ENCODE measurements around the gene MSMO1.

MSMO1 gene

DNA sequence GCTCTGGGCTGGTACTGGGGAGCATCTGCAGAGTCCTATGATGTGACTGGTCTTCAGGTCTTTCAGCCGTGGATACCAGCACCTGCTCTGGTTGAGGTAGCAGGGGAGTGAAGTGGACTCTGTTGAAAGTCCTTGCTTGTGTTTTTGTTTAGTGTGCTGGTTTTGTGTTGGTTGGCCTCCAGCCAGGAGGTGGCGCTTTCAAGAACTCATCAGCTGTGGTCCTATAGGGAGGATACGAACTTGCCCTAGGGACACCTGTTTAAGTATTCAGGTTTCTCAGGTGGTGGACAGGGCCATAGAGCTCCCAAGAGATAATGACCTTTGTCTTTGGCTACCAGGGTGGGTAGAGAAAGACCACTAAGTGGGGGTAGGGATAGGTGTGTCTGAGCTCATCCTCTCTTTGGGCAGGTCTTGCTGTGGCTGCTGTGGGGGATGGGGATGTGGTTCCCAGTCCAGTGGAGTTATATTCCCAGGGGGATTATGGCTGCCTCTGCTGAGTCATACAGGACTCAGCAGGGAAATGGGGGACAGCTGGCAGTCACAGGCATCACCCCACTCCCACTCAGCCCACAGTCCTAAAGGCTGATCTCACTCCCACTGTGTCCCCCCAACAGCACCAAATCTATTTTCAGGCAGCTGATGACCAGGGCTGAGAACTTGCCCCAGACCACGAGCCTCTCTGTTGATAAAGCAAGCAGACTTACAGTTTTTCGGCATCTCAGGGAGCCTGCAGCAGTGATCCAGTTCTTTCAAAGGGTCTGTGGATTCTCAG lies 24.1 kb downstream of the MSMO1 start:
- no peak for TF ChIP-seq Cebpa-rat (IDR thresholded peaks at IDR 0.05)

DNA sequence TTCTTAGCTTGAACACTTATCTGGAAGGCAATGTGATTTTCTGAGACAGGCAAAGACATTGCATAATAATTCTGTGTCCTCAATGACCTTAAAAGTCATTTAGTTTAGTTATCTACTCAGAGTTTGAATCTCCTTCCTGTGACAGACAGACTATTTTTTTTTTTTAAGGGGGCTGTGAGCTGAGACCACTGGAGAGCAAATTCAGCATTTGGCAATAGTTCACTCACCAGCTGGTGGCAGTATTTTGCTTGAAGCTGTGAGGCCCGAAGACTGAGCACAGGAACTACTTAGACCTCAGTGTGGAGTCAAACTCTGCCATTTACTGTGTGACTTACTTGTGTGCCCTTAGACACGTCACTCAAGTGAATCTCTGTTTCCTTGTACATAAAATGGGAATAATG lies 28.4 kb downstream of the MSMO1 start:
- no peak overlapping the region for H3K4me3 ChIP-seq
- peaks cover 8% of the 10 kb centered on the region; the same call in 1 of the 2 replicates for H3K9me3 ChIP-seq
- no peaks in the 10 kb centered on the region for H3K36me3 ChIP-seq
- TF ChIP-seq Cebpa-rat (IDR thresholded peaks at IDR 0.05): no peak
- no peaks in the 10 kb centered on the region for H4K20me1 ChIP-seq
- no peaks in the 10 kb centered on the region for H3K27me3 ChIP-seq
- H3K4me1 ChIP-seq: peaks cover 7% of the 10 kb centered on the region; the same call in 1 of the 2 replicates
- no peak overlapping the region for H3K9ac ChIP-seq
- H3K27ac ChIP-seq: no peak overlapping the region
- H3K4me2 ChIP-seq: no peak overlapping the region

More for the DNA sequence above, 24.1 kb downstream of the MSMO1 start:
- peaks cover 7% of the 10 kb centered on the region; the same call in 1 of the 2 replicates for H3K4me1 ChIP-seq
- H3K4me2 ChIP-seq: no peak overlapping the region
- H3K9me3 ChIP-seq: peaks cover 8% of the 10 kb centered on the region; the same call in 1 of the 2 replicates
- no peaks in the 10 kb centered on the region for H3K36me3 ChIP-seq
- no peaks in the 10 kb centered on the region for H4K20me1 ChIP-seq
- no peak overlapping the region for H3K9ac ChIP-seq
- H3K27me3 ChIP-seq: no peaks in the 10 kb centered on the region
- no peak overlapping the region for H3K4me3 ChIP-seq
- H3K27ac ChIP-seq: no peak overlapping the region

DNA sequence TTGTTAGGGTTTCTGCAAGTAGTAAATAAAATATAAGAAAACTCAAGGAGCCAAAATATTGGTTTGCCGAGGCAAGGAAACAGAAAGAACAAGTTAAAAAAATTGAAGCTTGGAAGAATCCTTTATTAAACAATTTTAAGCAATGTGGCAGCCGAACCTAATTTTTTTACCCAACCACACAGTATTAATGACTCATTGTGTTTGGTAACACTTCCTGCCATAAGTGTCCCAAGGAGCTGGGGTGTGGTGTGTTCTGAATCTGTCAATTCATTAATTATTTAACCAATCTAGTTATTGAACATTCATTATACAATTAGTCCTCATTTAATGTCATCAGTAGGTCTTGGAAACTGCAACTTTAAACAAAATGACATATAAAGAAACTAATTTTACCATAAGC lies 32.0 kb downstream of the MSMO1 start:
- no peak overlapping the region for H3K27ac ChIP-seq
- no peaks in the 10 kb centered on the region for H3K36me3 ChIP-seq
- no peaks in the 10 kb centered on the region for H3K27me3 ChIP-seq

DNA sequence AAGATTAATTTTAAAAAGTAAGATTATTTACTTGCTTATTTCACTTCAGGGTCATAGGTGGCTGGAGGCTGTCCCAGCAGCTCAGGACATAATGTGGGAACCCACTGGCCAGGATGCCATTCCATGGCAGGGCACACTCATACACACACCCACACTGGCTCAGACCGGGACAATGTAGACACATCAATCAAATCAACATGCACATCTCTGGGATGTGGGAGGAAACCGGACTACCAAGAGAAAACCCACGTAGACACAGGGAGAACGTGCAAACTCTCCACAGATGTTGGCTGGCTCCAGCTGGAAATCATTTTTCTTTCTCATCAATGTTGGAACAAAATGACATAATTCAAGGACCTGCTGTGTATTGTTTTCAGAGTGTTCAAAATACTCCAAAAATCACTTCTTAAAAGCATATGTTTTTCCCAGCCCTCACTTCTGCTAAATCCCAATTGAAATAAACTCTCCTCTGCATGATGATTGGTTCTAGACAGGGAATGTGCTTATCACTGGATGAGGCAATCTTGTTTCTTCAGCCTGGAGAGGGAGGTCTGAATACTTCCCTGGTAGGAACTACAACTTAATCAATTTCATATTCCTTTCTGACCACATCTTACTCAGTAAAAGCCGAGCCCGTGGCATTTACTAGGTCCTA lies 32.7 kb downstream of the MSMO1 start:
- Histone ChIP-seq H4K20me1 (no peaks in the 10 kb centered on the region), H3K9me3 (no peaks in the 10 kb centered on the region), H3K4me1 (no peaks in the 10 kb centered on the region), H3K27me3 (no peaks in the 10 kb centered on the region), H3K4me3 (no peak overlapping the region), H3K9ac (no peak overlapping the region), H3K4me2 (no peak overlapping the region), H3K36me3 (no peaks in the 10 kb centered on the region), H3K27ac (no peak overlapping the region)
- TF ChIP-seq Cebpa-rat (IDR thresholded peaks at IDR 0.05): no peak

More for the DNA sequence above, 32.0 kb downstream of the MSMO1 start:
- H3K4me2 ChIP-seq: no peak overlapping the region
- no peaks in the 10 kb centered on the region for H4K20me1 ChIP-seq
- H3K9me3 ChIP-seq: no peaks in the 10 kb centered on the region
- no peak for TF ChIP-seq Cebpa-rat (IDR thresholded peaks at IDR 0.05)
- H3K4me3 ChIP-seq: no peak overlapping the region
- H3K4me1 ChIP-seq: no peaks in the 10 kb centered on the region
- H3K9ac ChIP-seq: no peak overlapping the region

DNA sequence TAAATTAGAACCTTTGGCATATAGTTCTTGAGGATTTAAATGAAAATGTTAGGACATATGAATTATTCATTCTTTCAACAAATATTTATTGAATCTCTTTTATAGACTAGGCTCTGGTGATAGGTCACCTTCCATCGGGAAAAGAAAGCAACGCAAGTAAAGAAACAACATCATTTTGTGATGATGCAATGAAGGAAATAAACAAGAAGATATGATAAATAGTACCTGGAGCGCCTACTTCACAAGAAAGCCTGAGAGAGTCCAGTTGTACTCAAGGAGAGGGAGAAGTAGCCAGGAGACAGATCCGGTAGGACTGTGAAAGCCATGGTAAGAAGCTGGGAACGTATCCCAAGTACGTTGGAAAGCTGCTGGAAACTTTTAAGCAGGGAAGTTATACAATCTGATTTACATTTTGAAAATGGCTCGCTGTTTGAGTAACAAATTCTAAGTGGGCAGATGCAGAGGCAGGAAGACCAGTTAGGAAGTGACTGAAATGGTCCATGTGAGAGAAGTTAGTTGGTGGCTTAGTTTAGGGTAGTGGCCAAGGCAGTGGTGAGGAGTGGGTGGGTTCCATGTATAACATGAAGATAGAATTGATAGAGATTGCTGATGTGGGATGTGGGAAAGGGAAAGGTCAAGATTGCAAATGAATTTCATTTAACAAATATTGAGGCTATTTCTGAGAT lies 33.7 kb downstream of the MSMO1 start:
- Histone ChIP-seq H4K20me1 (no peaks in the 10 kb centered on the region), H3K27me3 (no peaks in the 10 kb centered on the region), H3K27ac (no peak overlapping the region), H3K36me3 (no peaks in the 10 kb centered on the region), H3K9me3 (no peaks in the 10 kb centered on the region), H3K9ac (no peak overlapping the region), H3K4me2 (no peak overlapping the region), H3K4me3 (no peak overlapping the region), H3K4me1 (no peaks in the 10 kb centered on the region)
- no peak for TF ChIP-seq Cebpa-rat (IDR thresholded peaks at IDR 0.05)

DNA sequence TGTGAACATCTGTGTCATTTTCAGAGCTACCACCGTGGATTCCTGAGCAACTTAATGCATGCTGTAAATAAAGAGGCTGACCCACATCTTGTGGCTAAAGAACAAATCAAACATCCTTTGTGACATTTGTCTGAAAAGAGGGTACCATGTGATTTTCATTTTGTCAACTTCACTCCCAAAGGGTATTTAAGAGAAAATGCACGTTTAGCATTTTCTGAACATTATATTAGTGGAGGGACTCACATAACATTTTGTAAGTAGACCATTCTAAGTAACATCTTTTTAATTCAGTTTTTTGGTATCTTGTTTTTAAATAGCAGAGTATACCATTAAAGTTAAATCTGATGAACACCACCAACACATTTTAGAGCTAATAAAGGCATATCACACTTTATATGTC lies 34.3 kb downstream of the MSMO1 start:
- H3K9me3 ChIP-seq: no peaks in the 10 kb centered on the region
- H3K4me1 ChIP-seq: no peaks in the 10 kb centered on the region
- no peak for TF ChIP-seq Cebpa-rat (IDR thresholded peaks at IDR 0.05)
- no peak overlapping the region for H3K4me2 ChIP-seq
- no peak overlapping the region for H3K9ac ChIP-seq
- no peaks in the 10 kb centered on the region for H3K36me3 ChIP-seq
- no peak overlapping the region for H3K4me3 ChIP-seq
- no peak overlapping the region for H3K27ac ChIP-seq
- no peaks in the 10 kb centered on the region for H4K20me1 ChIP-seq
- no peaks in the 10 kb centered on the region for H3K27me3 ChIP-seq

DNA sequence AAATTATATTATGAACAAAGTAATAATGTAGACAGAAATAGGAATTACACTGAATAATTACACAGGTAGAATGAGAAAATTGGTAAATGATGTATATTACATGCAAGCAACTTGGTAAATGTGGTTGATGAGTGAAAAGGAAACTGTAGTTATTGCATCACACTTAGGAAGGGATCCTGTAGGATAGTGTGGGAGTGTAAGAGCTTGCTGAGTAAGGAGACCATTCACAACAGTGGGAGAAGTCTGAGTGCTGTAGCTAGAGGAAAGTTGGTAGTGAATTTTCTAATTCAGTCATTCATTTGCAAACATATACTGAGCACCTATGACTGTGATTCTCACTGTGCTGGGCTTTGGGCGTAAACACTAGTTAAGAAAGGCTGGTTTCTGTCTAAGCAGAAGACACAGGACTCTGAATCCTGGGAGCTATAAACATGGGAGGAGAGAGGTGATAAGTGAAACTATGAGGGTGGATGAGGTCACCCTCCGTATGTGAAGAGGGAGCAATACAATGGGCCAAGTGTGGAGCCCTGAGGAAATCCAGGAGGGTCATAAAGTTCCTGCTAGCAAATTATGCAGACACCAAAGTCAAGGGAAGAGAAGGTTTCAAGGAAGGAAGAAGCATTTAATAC lies 37.1 kb downstream of the MSMO1 start:
- TF ChIP-seq Cebpa-rat (IDR thresholded peaks at IDR 0.05): no peak
- no peak overlapping the region for H3K4me3 ChIP-seq
- no peaks in the 10 kb centered on the region for H3K36me3 ChIP-seq
- no peaks in the 10 kb centered on the region for H3K27me3 ChIP-seq
- no peaks in the 10 kb centered on the region for H3K9me3 ChIP-seq
- no peak overlapping the region for H3K4me2 ChIP-seq
- no peaks in the 10 kb centered on the region for H3K4me1 ChIP-seq
- no peaks in the 10 kb centered on the region for H4K20me1 ChIP-seq
- no peak overlapping the region for H3K9ac ChIP-seq
- no peak overlapping the region for H3K27ac ChIP-seq

DNA sequence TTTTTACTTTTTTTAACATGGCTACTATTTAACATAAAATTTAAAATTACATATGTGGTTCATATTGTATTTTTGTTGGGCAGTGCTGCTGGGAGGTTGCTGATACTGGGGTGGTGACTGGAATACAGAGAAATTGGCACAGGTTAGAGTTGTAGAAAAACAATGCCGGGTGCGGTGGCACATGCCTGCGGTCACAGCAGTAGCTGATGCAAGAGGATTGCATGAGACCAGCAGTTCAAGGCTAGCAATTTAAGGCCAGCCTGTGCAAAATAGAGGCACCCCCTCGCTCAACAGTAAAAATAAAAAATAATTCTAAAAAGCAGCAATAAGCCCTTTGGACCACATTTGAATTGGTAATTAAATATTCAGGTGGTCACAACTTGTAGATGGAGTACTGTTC lies 39.6 kb downstream of the MSMO1 start:
- Histone ChIP-seq H3K27ac (no peak overlapping the region), H3K9me3 (no peaks in the 10 kb centered on the region), H3K4me2 (no peak overlapping the region), H3K4me1 (no peaks in the 10 kb centered on the region), H3K36me3 (no peaks in the 10 kb centered on the region), H3K4me3 (no peak overlapping the region), H4K20me1 (no peaks in the 10 kb centered on the region), H3K27me3 (no peaks in the 10 kb centered on the region), H3K9ac (no peak overlapping the region)
- no peak for TF ChIP-seq Cebpa-rat (IDR thresholded peaks at IDR 0.05)

DNA sequence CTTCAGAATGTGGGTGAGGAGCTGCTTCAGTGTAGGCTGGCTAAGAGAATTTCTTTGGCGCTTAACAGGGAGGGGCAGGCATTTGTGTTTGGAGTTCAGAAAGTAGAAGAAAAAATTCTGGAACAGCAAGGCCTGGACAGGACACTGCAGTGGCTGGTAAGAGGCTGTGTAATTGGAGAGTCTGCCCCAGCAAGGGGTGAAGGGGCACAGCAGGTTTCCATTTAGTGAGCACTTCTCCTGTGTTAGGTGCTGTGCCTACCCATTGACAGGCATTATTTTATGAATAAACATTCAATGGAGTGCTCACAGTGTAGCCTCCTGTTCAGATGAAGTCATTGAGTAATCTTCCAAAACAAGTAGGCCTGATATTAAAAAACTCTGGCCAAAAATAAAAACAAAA lies 40.6 kb downstream of the MSMO1 start:
- no peak for TF ChIP-seq Cebpa-rat (IDR thresholded peaks at IDR 0.05)

More for the DNA sequence above, 40.6 kb downstream of the MSMO1 start:
- H3K27me3 ChIP-seq: no peaks in the 10 kb centered on the region
- H3K36me3 ChIP-seq: no peaks in the 10 kb centered on the region
- H3K4me1 ChIP-seq: no peaks in the 10 kb centered on the region
- H3K4me2 ChIP-seq: no peak overlapping the region
- no peak overlapping the region for H3K4me3 ChIP-seq
- H3K9ac ChIP-seq: no peak overlapping the region
- H3K27ac ChIP-seq: no peak overlapping the region
- H3K9me3 ChIP-seq: no peaks in the 10 kb centered on the region
- no peaks in the 10 kb centered on the region for H4K20me1 ChIP-seq

Data from BLaER1 (cell line).